Ascending aorta (tissue), 2 donors: ENCODE results near the gene ASXL1. TPM values are rescaled to one million over a fixed set of nuclear protein-coding genes. Genes with fewer than 3 reads are reported as not detected.
A peak's percentile ranks its signal among the peaks of the same experiment; 100 is the strongest.
"Not testable (repeated sequence)": the region's sequence is repeated elsewhere in the genome, so short reads cannot be mapped to it uniquely, and the experiment has no call there.

Experiments
- DNase-seq, 2 donors: peaks; one replicate each; pipeline ENCODE4 v3.0.0-alpha.2; 2019; ENCODE audit warnings: low spot score in 2 of 2
- H3K27ac ChIP-seq, 2 donors: fragments of 200-600 bp; sonication (generic); one replicate each; pipeline ENCODE4 v1.5.1; 2016 to 2017; ENCODE audit warnings: mild to moderate bottlenecking in 1 of 2
- H3K27me3 ChIP-seq: fragments of 200-600 bp; sonication (generic); one replicate; pipeline ENCODE4 v1.5.1; 2017
- H3K36me3 ChIP-seq, 2 donors: fragments of 200-600 bp; sonication (generic); one replicate each; pipeline ENCODE4 v1.5.1; 2016
- H3K4me1 ChIP-seq, 2 donors: fragments of 200-600 bp; sonication (generic); one replicate each; pipeline ENCODE4 v1.5.1; 2016 to 2017; ENCODE audit warnings: mild to moderate bottlenecking in 1 of 2
- H3K4me3 ChIP-seq, 2 donors: fragments of 200-600 bp; sonication (generic); one replicate each; pipeline ENCODE4 v1.5.1; 2016 to 2017; ENCODE audit warnings: mild to moderate bottlenecking in 1 of 2
- H3K9me3 ChIP-seq, 2 donors: fragments of 200-600 bp; sonication (generic); one replicate each; pipeline ENCODE4 v1.5.1; 2016
- intact Hi-C: fragments of 100-400 bp; cut with DNase I; formaldehyde crosslinking; loops from one replicate; pipeline ENCODE4 v1.15.1; 2023
- total RNA-seq: library from RNA; depleted of rRNA; stranded (reverse); fragments of >200 nt; gene quantifications from one replicate; pipeline ENCODE4 v1.1.0, GENCODE V29; 2016
- TF ChIP-seq, protein P1 (sequence below), 3 experiments: fragments of 200-600 bp in 2 of 3; fragments of 450-650 bp in 1 of 3; sonication (generic) in 2 of 3; IDR thresholded peaks; one replicate each; pipeline ENCODE4 v1.5.1; 2016 to 2019; ENCODE audit warnings: antibody characterized with exemption in 3 of 3, mild to moderate bottlenecking in 1 of 3, moderate library complexity in 1 of 3

Gene ASXL1
- total RNA-seq, 1 donor from 2014 or later = 37.4 TPM

DNA sequence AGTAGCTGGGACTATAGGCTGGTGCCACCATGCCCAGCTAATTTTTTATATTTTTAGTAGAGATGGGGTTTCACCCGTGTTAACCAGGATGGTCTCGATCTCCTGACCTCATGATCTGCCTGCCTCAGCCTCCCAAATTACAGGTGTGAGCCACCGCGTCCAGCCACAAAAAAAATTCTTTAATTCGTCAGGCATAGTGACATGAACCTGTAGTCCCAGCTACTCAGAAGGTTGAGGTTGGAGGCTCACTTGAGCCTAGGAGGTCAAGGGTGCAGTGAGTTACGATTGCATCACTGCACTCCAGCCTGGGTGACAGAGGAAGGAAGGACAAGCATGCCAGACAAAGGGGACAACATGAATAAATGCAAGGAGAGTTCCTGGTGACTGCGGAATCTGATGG, 19.5 kb upstream of the ASXL1 start:
- Histone ChIP-seq H3K4me3 (peak overlapping the region in 1 of 2 donors; percentile 20), H3K27ac (peak overlapping the region in 1 of 2 donors; percentile 7), H3K27me3 (no peaks in the 10 kb centered on the region), H3K36me3 (no peaks in the 10 kb centered on the region), H3K4me1 (peaks cover 0 to 3% of the 10 kb centered on the region in 2 donors), H3K9me3 (no peaks in the 10 kb centered on the region)
- intact Hi-C loops = loop anchor here (5.0 kb wide), 1 partner anchor 314 kb away; no protein-coding TSS in a partner anchor
- no peak for DNase-seq
- TF ChIP-seq, protein P1, sequence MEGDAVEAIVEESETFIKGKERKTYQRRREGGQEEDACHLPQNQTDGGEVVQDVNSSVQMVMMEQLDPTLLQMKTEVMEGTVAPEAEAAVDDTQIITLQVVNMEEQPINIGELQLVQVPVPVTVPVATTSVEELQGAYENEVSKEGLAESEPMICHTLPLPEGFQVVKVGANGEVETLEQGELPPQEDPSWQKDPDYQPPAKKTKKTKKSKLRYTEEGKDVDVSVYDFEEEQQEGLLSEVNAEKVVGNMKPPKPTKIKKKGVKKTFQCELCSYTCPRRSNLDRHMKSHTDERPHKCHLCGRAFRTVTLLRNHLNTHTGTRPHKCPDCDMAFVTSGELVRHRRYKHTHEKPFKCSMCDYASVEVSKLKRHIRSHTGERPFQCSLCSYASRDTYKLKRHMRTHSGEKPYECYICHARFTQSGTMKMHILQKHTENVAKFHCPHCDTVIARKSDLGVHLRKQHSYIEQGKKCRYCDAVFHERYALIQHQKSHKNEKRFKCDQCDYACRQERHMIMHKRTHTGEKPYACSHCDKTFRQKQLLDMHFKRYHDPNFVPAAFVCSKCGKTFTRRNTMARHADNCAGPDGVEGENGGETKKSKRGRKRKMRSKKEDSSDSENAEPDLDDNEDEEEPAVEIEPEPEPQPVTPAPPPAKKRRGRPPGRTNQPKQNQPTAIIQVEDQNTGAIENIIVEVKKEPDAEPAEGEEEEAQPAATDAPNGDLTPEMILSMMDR (IDR thresholded peaks at IDR 0.05) = no peak

DNA sequence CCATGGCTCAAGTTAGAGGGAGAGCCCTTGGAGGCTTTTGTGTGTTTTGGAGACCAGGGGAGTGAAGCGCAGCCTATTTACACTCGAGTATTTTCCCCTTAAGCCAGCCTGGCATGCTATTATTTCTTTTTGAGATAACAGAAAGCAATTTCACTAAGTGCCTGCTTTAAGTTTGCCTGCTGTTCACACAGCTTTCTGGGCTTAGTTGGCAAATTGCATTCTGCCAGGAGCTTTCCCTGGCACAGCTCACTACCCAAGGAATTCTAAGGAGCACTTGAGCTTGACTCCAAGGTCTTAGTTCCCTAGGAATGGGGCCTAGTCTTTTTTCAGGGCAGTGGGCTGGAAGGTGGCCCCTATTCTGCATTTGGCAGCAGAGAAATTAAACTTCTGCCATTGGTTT, 19.0 kb upstream of the ASXL1 start:
- no peaks in the 10 kb centered on the region for H3K9me3 ChIP-seq
- TF ChIP-seq, protein P1 (IDR thresholded peaks at IDR 0.05) = no peak
- peaks cover 0 to 3% of the 10 kb centered on the region in 2 donors for H3K4me1 ChIP-seq
- intact Hi-C loops = loop anchor here (5.0 kb wide), 1 partner anchor 313 kb away; no protein-coding TSS in a partner anchor
- no peaks in the 10 kb centered on the region for H3K36me3 ChIP-seq
- peak overlapping the region in 1 of 2 donors; percentile 20 for H3K4me3 ChIP-seq
- no peaks in the 10 kb centered on the region for H3K27me3 ChIP-seq
- H3K27ac ChIP-seq = peak overlapping the region; percentile 7 to 19
- DNase-seq = no peak

DNA sequence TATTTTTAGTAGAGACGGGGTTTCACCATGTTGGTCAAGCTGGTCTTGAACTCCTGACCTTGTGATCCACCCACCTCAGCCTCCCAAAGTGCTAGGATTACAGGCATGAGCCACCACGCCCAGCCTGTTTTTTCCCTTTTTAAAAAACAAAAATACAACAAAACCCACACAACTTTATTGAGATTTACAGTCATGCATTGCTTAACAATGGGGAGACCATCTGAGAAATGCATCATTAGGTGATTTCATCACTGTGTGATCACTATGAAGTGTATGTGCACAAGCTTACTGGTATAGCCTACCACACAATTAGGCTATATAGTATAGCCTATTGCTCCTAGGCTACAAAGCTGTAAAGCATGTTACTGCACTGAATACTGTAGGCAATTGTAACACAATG, 17.1 kb upstream of the ASXL1 start:
- H3K4me3 ChIP-seq, H3K9me3 ChIP-seq, intact Hi-C loops, DNase-seq, H3K27me3 ChIP-seq, H3K36me3 ChIP-seq, H3K4me1 ChIP-seq, H3K27ac ChIP-seq: not testable (repeated sequence)

DNA sequence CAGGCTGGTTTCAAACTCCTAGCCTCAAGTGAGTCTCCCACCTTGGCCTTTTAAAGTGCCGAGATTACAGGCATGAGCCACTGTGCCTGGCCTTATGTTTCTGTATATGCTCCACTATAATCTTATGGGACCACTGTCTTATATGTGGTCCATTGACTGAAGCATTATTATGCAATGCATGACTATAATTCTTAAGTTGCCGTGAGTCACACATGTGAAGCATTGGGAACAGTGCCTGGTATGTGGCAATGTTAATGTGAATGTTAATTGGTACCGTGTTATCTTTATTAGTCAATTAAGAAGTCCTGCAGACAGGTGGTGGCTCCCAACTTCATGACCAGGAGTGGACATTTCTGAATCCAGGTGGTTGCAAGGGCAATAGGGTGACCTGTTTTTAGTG, 14.7 kb upstream of the ASXL1 start:
- Histone ChIP-seq H3K9me3 (no peaks in the 10 kb centered on the region), H3K27ac (no peak overlapping the region), H3K36me3 (no peaks in the 10 kb centered on the region), H3K4me3 (no peak overlapping the region), H3K4me1 (peaks cover 0 to 3% of the 10 kb centered on the region in 2 donors), H3K27me3 (no peaks in the 10 kb centered on the region)
- TF ChIP-seq, protein P1 (IDR thresholded peaks at IDR 0.05) = no peak
- DNase-seq = no peak
- intact Hi-C loops = no loop called here

DNA sequence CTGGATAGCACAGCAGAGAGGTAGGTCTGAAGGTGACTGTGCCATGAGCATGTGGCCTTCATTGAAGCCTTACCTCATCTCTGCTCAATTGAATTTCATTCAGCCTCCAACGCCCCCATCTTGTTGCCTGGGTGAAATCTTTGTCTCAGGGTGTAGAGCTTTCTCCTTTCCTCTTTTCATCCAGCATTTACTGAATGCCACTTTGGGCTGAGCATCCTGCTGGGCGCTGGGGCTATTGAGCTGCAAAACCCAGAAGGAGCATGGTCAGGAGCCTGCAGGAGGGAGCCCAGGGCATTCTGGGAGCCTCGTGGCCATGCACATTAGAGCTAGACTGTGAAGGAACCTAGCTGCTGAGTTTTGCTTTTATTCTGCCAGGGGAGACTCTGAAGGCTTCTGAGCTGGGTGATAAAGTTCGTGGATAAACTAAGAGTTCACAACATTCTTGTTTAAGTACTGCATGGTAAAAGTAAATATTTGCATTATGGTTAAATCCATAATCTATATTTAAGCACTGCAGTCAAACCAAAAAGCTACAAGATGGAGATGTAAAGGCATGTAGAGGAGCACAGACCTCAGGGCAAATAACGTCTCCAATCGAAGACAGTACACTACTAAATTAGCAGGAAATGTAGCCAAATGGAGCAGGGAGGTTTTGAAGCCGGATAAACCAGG, 13.2 kb upstream of the ASXL1 start:
- H3K36me3 ChIP-seq = no peaks in the 10 kb centered on the region
- H3K4me1 ChIP-seq = no peaks in the 10 kb centered on the region
- H3K9me3 ChIP-seq = no peaks in the 10 kb centered on the region
- intact Hi-C loops = no loop called here
- H3K27ac ChIP-seq = no peak overlapping the region
- H3K27me3 ChIP-seq = no peaks in the 10 kb centered on the region
- H3K4me3 ChIP-seq = no peak overlapping the region
- DNase-seq = no peak
- TF ChIP-seq, protein P1 (IDR thresholded peaks at IDR 0.05) = no peak

DNA sequence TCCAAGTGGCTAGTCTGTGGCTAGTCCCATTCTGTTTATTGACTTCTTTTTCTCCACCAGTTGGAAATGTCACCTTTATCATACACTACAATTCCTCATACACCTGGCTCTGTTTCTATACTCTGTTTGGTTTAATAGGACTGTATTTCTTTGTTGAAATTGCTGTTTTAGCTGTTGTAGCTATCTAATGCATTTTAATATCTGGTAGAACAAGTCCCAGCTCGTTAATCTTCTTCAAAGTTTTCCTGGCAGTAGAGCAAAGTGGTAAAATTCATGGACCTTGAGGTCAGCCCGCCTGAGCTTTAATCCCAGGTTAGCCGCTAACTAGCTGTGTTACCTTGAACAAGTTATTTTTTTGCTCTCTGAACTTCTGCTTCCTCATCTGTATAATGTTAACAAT, 9.9 kb upstream of the ASXL1 start:
- no peaks in the 10 kb centered on the region for H3K9me3 ChIP-seq
- TF ChIP-seq, protein P1 (IDR thresholded peaks at IDR 0.05) = no peak
- no peaks in the 10 kb centered on the region for H3K4me1 ChIP-seq
- no peak for DNase-seq
- intact Hi-C loops = no loop called here
- no peak overlapping the region for H3K4me3 ChIP-seq
- no peaks in the 10 kb centered on the region for H3K36me3 ChIP-seq
- no peaks in the 10 kb centered on the region for H3K27me3 ChIP-seq
- no peak overlapping the region for H3K27ac ChIP-seq
